Effector memory CD8-positive, alpha-beta T cell (primary cell): ENCODE measurements around the gene NHERF1.

Source experiments
- ATAC-seq: fragments of 150-1000 bp; cut with Tn5 transposase; replicated peaks from 2 replicates; pipeline ENCODE4 v1.10.0; 2021; ENCODE audit warnings: mild to moderate bottlenecking, moderate library complexity
- DNase-seq, 3 experiments: peaks; one replicate each; pipeline ENCODE4 v3.0.0; 2021
- H3K27ac Mint-ChIP-seq, 2 donors: one replicate each; pipeline ENCODE4 v1.8.0; 2022; ENCODE audit warnings: mild to moderate bottlenecking in 2 of 2, mixed read lengths in 2 of 2, moderate library complexity in 2 of 2
- H3K27me3 Mint-ChIP-seq, 2 donors: one replicate each; pipeline ENCODE4 v1.8.0; 2022; ENCODE audit warnings: mixed read lengths in 2 of 2
- H3K36me3 Mint-ChIP-seq: one replicate; pipeline ENCODE4 v1.8.0; 2022; ENCODE audit warnings: mild to moderate bottlenecking, moderate library complexity, mixed read lengths; ENCODE audit not compliant: insufficient read depth
- H3K4me1 Mint-ChIP-seq, 2 donors: one replicate each; pipeline ENCODE4 v1.8.0; 2022; ENCODE audit warnings: low read depth in 2 of 2, mixed read lengths in 2 of 2
- H3K4me3 Mint-ChIP-seq, 2 donors: one replicate each; pipeline ENCODE4 v1.8.0; 2022; ENCODE audit warnings: mild to moderate bottlenecking in 2 of 2, mixed read lengths in 2 of 2, moderate library complexity in 2 of 2
- H3K9me3 Mint-ChIP-seq, 2 donors: one replicate each; pipeline ENCODE4 v1.8.0; 2022; ENCODE audit warnings: mixed read lengths in 2 of 2
- total RNA-seq, 9 experiments: gene quantifications; one replicate each; lab custom pipeline; 2026; lab: John Stamatoyannopoulos, UW

The NHERF1 gene
- 53.6 to 155 (median 99.0) reads per million in 9 experiments for total RNA-seq

DNA sequence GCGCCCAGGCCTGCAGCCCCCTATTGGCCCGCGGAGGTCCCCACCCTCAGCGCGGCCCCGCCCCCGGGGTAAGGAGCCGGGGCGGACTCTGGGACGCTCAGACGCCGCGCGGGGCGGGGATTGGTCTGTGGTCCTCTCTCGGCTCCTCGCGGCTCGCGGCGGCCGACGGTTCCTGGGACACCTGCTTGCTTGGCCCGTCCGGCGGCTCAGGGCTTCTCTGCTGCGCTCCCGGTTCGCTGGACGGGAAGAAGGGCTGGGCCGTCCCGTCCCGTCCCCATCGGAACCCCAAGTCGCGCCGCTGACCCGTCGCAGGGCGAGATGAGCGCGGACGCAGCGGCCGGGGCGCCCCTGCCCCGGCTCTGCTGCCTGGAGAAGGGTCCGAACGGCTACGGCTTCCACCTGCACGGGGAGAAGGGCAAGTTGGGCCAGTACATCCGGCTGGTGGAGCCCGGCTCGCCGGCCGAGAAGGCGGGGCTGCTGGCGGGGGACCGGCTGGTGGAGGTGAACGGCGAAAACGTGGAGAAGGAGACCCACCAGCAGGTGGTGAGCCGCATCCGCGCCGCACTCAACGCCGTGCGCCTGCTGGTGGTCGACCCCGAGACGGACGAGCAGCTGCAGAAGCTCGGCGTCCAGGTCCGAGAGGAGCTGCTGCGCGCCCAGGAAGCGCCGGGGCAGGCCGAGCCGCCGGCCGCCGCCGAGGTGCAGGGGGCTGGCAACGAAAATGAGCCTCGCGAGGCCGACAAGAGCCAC lies at the start of gene NHERF1:
NHERF1 (plus strand) TSS at position 100 of the 750 bp plus-strand sequence; CDS start at position 319, 219 bp downstream.
- peaks cover 56 to 66% of the 10 kb centered on the region in 2 donors for H3K4me1 Mint-ChIP-seq
- ATAC-seq, result peak; percentile 82
- no peaks in the 10 kb centered on the region for H3K27me3 Mint-ChIP-seq
- DNase-seq, result peak; percentile 89 to 94 (median 90)
- H3K27ac Mint-ChIP-seq, result peak within 1 kb of the TSS; percentile 92 to 93
- H3K9me3 Mint-ChIP-seq, result no peaks in the 10 kb centered on the region
- peaks cover 62% of the 10 kb centered on the region for H3K36me3 Mint-ChIP-seq
- peak within 1 kb of the TSS; percentile 98 to 99 for H3K4me3 Mint-ChIP-seq

GRCh38 chr17:74699236-74699635 lies 49.2 kb upstream of the NHERF1 start:
- Mint-ChIP-seq H3K4me3 (no peak overlapping the region), H3K4me1 (no peaks in the 10 kb centered on the region), H3K9me3 (peaks cover 0 to 1% of the 10 kb centered on the region in 2 donors), H3K27ac (no peak overlapping the region), H3K27me3 (peaks cover 21 to 65% of the 10 kb centered on the region in 2 donors), H3K36me3 (no peaks in the 10 kb centered on the region)
- DNase-seq, result no peak
- no peak for ATAC-seq

GRCh38 chr17:74702116-74702871 lies 46.1 kb upstream of the NHERF1 start:
- no peak overlapping the region for H3K27ac Mint-ChIP-seq

GRCh38 chr17:74703311-74703710 lies 45.1 kb upstream of the NHERF1 start:
- Mint-ChIP-seq H3K4me3 (no peak overlapping the region), H3K27me3 (peaks cover 11 to 44% of the 10 kb centered on the region in 2 donors), H3K36me3 (peaks cover 4% of the 10 kb centered on the region), H3K27ac (no peak overlapping the region), H3K4me1 (no peaks in the 10 kb centered on the region), H3K9me3 (no peaks in the 10 kb centered on the region)
- ATAC-seq, result no peak
- DNase-seq, result no peak

More at GRCh38 chr17:74702116-74702871, 46.1 kb upstream of the NHERF1 start:
- Mint-ChIP-seq H3K27me3 (peaks cover 11 to 54% of the 10 kb centered on the region in 2 donors), H3K4me1 (no peaks in the 10 kb centered on the region), H3K4me3 (no peak overlapping the region), H3K36me3 (peaks cover 4% of the 10 kb centered on the region), H3K9me3 (no peaks in the 10 kb centered on the region)
- DNase-seq, result no peak
- ATAC-seq, result no peak

DNA sequence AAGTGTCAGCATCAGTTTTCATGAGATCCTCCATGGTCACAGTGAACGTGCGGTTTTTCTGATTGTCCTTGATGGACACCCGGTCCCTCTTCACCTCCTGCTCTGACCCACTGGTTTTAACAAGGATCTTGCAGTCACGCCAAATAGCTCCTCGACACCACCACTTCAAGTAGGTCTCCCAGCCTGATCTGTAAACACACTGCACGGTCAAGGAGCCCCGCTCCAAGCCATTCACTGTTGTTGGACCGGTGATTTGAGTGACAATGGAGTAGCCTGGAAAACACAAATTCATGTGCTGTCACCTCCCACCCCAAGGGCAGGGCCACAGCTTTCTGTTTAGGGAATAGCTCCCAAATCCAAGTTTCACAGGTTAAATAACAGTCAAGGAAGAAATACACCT lies 43.9 kb upstream of the NHERF1 start:
- peaks cover 4% of the 10 kb centered on the region for H3K36me3 Mint-ChIP-seq
- H3K27me3 Mint-ChIP-seq, result peaks cover 11 to 44% of the 10 kb centered on the region in 2 donors
- no peak for ATAC-seq
- H3K9me3 Mint-ChIP-seq, result no peaks in the 10 kb centered on the region
- DNase-seq, result no peak
- H3K4me3 Mint-ChIP-seq, result no peak overlapping the region
- H3K27ac Mint-ChIP-seq, result no peak overlapping the region
- H3K4me1 Mint-ChIP-seq, result no peaks in the 10 kb centered on the region

DNA sequence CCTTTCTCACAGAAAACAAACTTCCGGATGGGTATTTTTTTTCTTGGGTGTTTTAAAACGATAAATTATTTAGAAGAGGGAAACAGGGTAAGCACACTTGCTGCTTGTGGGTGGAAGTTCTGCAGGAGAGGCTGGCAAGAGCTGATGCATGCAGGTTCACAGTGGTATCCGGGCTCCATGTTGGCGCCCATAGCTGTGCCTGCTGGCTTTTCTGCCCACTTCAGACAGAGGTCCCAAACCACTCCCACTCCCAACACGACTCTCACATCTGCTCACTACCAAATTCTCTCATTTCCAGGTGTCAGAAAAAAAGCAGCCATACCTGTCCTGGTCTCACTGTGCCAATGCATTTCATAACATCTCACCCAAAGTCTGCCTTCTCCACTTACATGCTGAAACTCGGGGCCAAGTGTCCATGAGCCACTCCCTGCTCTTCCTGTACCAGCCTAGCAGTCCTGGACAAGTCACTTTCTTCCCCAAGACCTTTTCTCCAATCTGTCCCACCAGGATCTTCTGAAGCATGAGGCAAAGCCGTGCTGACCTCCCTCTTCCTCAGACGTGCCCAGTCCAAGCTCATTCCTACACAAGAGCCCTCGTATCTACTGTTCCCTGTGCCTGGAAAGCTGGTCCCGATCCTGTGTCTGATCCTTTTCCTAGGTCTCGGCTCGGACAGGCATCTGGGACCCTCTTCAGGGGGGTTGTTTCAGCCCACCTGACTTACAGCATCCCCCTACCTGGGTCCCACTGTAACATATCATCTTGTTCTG lies 37.2 kb upstream of the NHERF1 start:
- Mint-ChIP-seq H3K27me3 (peaks cover 0 to 39% of the 10 kb centered on the region in 2 donors), H3K9me3 (no peaks in the 10 kb centered on the region), H3K4me3 (no peak overlapping the region), H3K4me1 (peaks cover 6 to 13% of the 10 kb centered on the region in 2 donors), H3K36me3 (no peaks in the 10 kb centered on the region), H3K27ac (no peak overlapping the region)
- no peak for ATAC-seq
- DNase-seq, result no peak

GRCh38 chr17:74712301-74712700 lies 36.1 kb upstream of the NHERF1 start:
- ATAC-seq (no peak), DNase-seq (no peak)
- no peaks in the 10 kb centered on the region for H3K9me3 Mint-ChIP-seq
- H3K27me3 Mint-ChIP-seq, result peaks cover 0 to 33% of the 10 kb centered on the region in 2 donors
- H3K27ac Mint-ChIP-seq, result no peak overlapping the region
- no peaks in the 10 kb centered on the region for H3K36me3 Mint-ChIP-seq
- peaks cover 6 to 13% of the 10 kb centered on the region in 2 donors for H3K4me1 Mint-ChIP-seq
- H3K4me3 Mint-ChIP-seq, result peak overlapping the region in 1 of 2 donors; percentile 4

GRCh38 chr17:74712756-74713155 lies 35.7 kb upstream of the NHERF1 start, which contains the start of gene CD300LF:
CD300LF (minus strand) TSS chr17:74712923; CDS start chr17:74712866, 57 bp downstream.
- Mint-ChIP-seq H3K4me1 (peaks cover 6 to 13% of the 10 kb centered on the region in 2 donors), H3K27ac (no peak within 1 kb of the TSS), H3K4me3 (peak within 1 kb of the TSS in 1 of 2 donors; percentile 4), H3K36me3 (no peaks in the 10 kb centered on the region), H3K27me3 (peaks cover 0 to 33% of the 10 kb centered on the region in 2 donors), H3K9me3 (no peaks in the 10 kb centered on the region)
- ATAC-seq, result peak; percentile 29
- DNase-seq, result no peak

- Mint-ChIP-seq H3K27ac (no peak overlapping the region), H3K4me3 (no peak overlapping the region), H3K4me1 (peaks cover 6 to 13% of the 10 kb centered on the region in 2 donors), H3K27me3 (peaks cover 0 to 33% of the 10 kb centered on the region in 2 donors), H3K36me3 (no peaks in the 10 kb centered on the region), H3K9me3 (no peaks in the 10 kb centered on the region)
- DNase-seq, result no peak
- ATAC-seq, result no peak
Measured at GRCh38 chr17:74713171-74713755, 35.2 kb upstream of the NHERF1 start.

GRCh38 chr17:74715144-74715543 lies 33.3 kb upstream of the NHERF1 start:
- H3K4me3 Mint-ChIP-seq, result no peak overlapping the region

DNA sequence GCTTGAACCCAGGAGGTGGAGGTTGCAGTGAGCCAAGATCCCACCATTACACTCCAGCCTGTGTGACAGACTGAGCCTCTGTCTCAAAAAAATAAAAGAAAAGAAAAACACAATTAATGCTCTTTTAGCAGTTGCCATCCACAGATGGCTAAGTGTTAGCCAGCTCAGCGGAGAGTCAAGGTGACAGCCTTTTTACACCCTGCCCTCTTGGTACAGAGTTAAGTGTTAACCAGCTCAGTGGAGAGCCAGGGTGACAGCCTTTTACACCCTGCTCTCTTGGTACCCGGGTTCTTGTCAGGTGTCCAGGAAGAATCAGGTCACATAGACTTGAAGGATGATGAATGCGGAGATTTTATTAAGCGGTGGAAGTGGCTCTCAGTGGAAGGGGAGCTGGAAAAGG lies 27.9 kb upstream of the NHERF1 start:
- H3K4me1 Mint-ChIP-seq, result no peaks in the 10 kb centered on the region
- no peak overlapping the region for H3K27ac Mint-ChIP-seq
- peaks cover 0 to 10% of the 10 kb centered on the region in 2 donors for H3K27me3 Mint-ChIP-seq
- no peak for ATAC-seq
- H3K36me3 Mint-ChIP-seq, result no peaks in the 10 kb centered on the region
- DNase-seq, result no peak
- no peak overlapping the region for H3K4me3 Mint-ChIP-seq
- H3K9me3 Mint-ChIP-seq, result no peaks in the 10 kb centered on the region

More at GRCh38 chr17:74715144-74715543, 33.3 kb upstream of the NHERF1 start:
- peaks cover 6 to 13% of the 10 kb centered on the region in 2 donors for H3K4me1 Mint-ChIP-seq
- DNase-seq, result no peak
- peaks cover 0 to 33% of the 10 kb centered on the region in 2 donors for H3K27me3 Mint-ChIP-seq
- H3K9me3 Mint-ChIP-seq, result no peaks in the 10 kb centered on the region
- H3K36me3 Mint-ChIP-seq, result no peaks in the 10 kb centered on the region
- no peak for ATAC-seq
- no peak overlapping the region for H3K27ac Mint-ChIP-seq

DNA sequence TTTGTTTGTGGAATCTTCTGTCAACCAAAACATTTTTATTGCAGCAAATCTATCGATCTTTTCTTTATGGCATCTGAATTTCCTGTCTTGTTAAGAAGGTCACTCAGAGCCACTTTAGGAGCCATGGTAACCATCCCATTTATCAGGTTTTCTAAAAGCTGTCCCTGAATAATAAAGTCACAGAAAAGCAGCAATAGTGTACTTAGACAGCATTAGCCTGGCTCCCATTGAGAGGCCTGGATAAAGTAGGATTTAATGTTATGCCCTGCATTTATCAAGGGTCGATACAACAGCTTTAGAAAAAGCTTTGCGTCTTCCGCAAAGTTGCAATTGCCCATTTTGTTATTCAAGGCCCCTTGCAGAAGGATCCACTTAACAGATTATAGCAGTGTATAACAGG lies 25.6 kb upstream of the NHERF1 start:
- no peaks in the 10 kb centered on the region for H3K4me1 Mint-ChIP-seq
- no peak overlapping the region for H3K4me3 Mint-ChIP-seq
- H3K9me3 Mint-ChIP-seq, result no peaks in the 10 kb centered on the region
- DNase-seq, result no peak
- no peak for ATAC-seq
- H3K36me3 Mint-ChIP-seq, result no peaks in the 10 kb centered on the region
- H3K27me3 Mint-ChIP-seq, result peaks cover 0 to 10% of the 10 kb centered on the region in 2 donors
- no peak overlapping the region for H3K27ac Mint-ChIP-seq

- H3K4me1 Mint-ChIP-seq, result no peaks in the 10 kb centered on the region
- ATAC-seq, result no peak
- H3K27me3 Mint-ChIP-seq, result peaks cover 0 to 10% of the 10 kb centered on the region in 2 donors
- no peak overlapping the region for H3K27ac Mint-ChIP-seq
- H3K4me3 Mint-ChIP-seq, result no peak overlapping the region
- H3K36me3 Mint-ChIP-seq, result no peaks in the 10 kb centered on the region
- DNase-seq, result no peak
- no peaks in the 10 kb centered on the region for H3K9me3 Mint-ChIP-seq
Measured at GRCh38 chr17:74723891-74724290, 24.5 kb upstream of the NHERF1 start.
